Caco-2 (cell line): ENCODE results near the gene FUT2. TPM values are rescaled to one million over a fixed set of nuclear protein-coding genes. Genes with fewer than 3 reads are reported as not detected.
"Not testable (repeated sequence)": the region's sequence is repeated elsewhere in the genome, so short reads cannot be mapped to it uniquely, and the experiment has no call there.

ENCODE experiments used
- BruUV-seq: library from RNA; stranded (reverse); fragments of 400-500 nt; replicated peaks from 2 replicates; lab custom pipeline; 2021; lab: Mats Ljungman, UMichigan
- CTCF ChIA-PET: fragments of 300-600 bp; sonication (Branson Sonifier 250); formaldehyde crosslinking; loops from one replicate; lab custom pipeline; 2022; ENCODE audit warnings: antibody characterized with exemption; lab: Charles Lee
- POLR2A ChIA-PET: fragments of 300-600 bp; sonication (Branson Sonifier 250); formaldehyde crosslinking; loops from one replicate; lab custom pipeline; 2022; ENCODE audit warnings: antibody characterized with exemption; lab: Charles Lee
- DNase-seq, 2 experiments: peaks; one replicate each; pipeline versions ENCODE4 v3.0.0 to v3.0.0-alpha.2; 2020 to 2022
- H3K27me3 ChIP-seq: replicated peaks from 2 replicates; pipeline ENCODE4 v1.6.0; 2011; ENCODE audit warnings: low read length; ENCODE audit not compliant: control insufficient read depth, insufficient read depth
- H3K36me3 ChIP-seq: 2 replicates; pipeline ENCODE4 v1.5.1; 2011; ENCODE audit warnings: low read length; ENCODE audit not compliant: control insufficient read depth, insufficient read depth
- H3K4me1 ChIP-seq: fragments of 250-450 bp; sonication (Bioruptor Pico); 2 replicates; pipeline ENCODE4 v1.5.1; 2020; ENCODE audit warnings: mild to moderate bottlenecking
- H3K4me3 ChIP-seq: 2 replicates; pipeline ENCODE4 v1.5.1; 2011; ENCODE audit warnings: low read depth, mild to moderate bottlenecking, control low read depth, low read length
- H3K9me3 ChIP-seq: fragments of 250-450 bp; sonication (Bioruptor Pico); 2 replicates; pipeline ENCODE4 v1.5.1; 2020; ENCODE audit warnings: mild to moderate bottlenecking, moderate library complexity
- H3K27ac Mint-ChIP-seq: one replicate; pipeline ENCODE4 v1.8.0; 2022; ENCODE audit warnings: mixed read lengths; ENCODE audit not compliant: unreplicated experiment
- H3K27me3 Mint-ChIP-seq: one replicate; pipeline ENCODE4 v1.8.0; 2022; ENCODE audit warnings: mixed read lengths; ENCODE audit not compliant: insufficient read depth, unreplicated experiment
- H3K36me3 Mint-ChIP-seq: one replicate; pipeline ENCODE4 v1.8.0; 2022; ENCODE audit warnings: mild to moderate bottlenecking, mixed read lengths; ENCODE audit not compliant: insufficient read depth, unreplicated experiment
- H3K4me1 Mint-ChIP-seq: one replicate; pipeline ENCODE4 v1.8.0; 2022; ENCODE audit warnings: low read depth, mixed read lengths; ENCODE audit not compliant: unreplicated experiment
- H3K4me3 Mint-ChIP-seq: one replicate; pipeline ENCODE4 v1.8.0; 2022; ENCODE audit warnings: mild to moderate bottlenecking, moderate library complexity, mixed read lengths; ENCODE audit not compliant: unreplicated experiment
- H3K9me3 Mint-ChIP-seq: one replicate; pipeline ENCODE4 v1.8.0; 2022; ENCODE audit warnings: mixed read lengths; ENCODE audit not compliant: unreplicated experiment
- CTCF ChIP-seq, 2 experiments: fragments of 200-600 bp in 1 of 2; IDR thresholded peaks; 1 replicate in 1 of 2; 2 replicates in 1 of 2; pipeline versions ENCODE4 v1.5.1 to v1.8.0; 2011 to 2022; ENCODE audit warnings: antibody characterized with exemption in 1 of 2, control low read depth in 1 of 2, inconsistent platforms in 1 of 2, low read depth in 1 of 2, low read length in 1 of 2, mild to moderate bottlenecking in 1 of 2, moderate library complexity in 1 of 2; ENCODE audit not compliant: insufficient read depth in 1 of 2, severe bottlenecking in 1 of 2, unreplicated experiment in 1 of 2
- intact Hi-C: fragments of 100-400 bp; cut with micrococcal nuclease; formaldehyde crosslinking; loops from one replicate; pipeline ENCODE4 v1.10.0; 2022; ENCODE audit not compliant: unreplicated experiment
- total RNA-seq: library from RNA; stranded (reverse); gene quantifications from 2 replicates; pipeline ENCODE4 v1.2.3, GENCODE V29; 2022

Gene FUT2
- total RNA-seq, 1 experiment from 2014 or later, result 13.5 TPM

- intact Hi-C loops, result loop anchor here (5.0 kb wide), 1 partner anchor 34 kb away; no protein-coding TSS in a partner anchor
- H3K4me3 ChIP-seq, result no peak overlapping the region
- Mint-ChIP-seq H3K27ac (no peak overlapping the region), H3K4me1 (peaks cover 13% of the 10 kb centered on the region), H3K27me3 (no peaks in the 10 kb centered on the region), H3K4me3 (no peak overlapping the region), H3K9me3 (no peaks in the 10 kb centered on the region), H3K36me3 (no peaks in the 10 kb centered on the region)
- TF ChIP-seq CTCF (IDR thresholded peaks at IDR 0.05; ENCODE audit: insufficient read depth in 1 of 2, low read depth in 1 of 2, low read length in 1 of 2, severe bottlenecking in 1 of 2, unreplicated experiment in 1 of 2), result no peak
- no peaks in the 10 kb centered on the region for H3K9me3 ChIP-seq
- peaks cover 8% of the 10 kb centered on the region for H3K4me1 ChIP-seq
- no peaks in the 10 kb centered on the region for H3K27me3 ChIP-seq
- POLR2A ChIA-PET, result interaction anchor here (0.9 kb wide), 1 partner anchor 35 kb away, joined by 3 read pairs; no protein-coding TSS in a partner anchor
- no peak for DNase-seq
- no TSS peak for BruUV-seq
- CTCF ChIA-PET, result interaction anchor here (1.8 kb wide), 1 partner anchor 61 kb away, joined by 4 read pairs; no protein-coding TSS in a partner anchor
- no peaks in the 10 kb centered on the region for H3K36me3 ChIP-seq
Observed at GRCh38 chr19:48678201-48678600, 17.6 kb upstream of the FUT2 start.

GRCh38 chr19:48680006-48680405 is 15.8 kb upstream of the FUT2 start:
- H3K4me3 ChIP-seq, BruUV-seq, POLR2A ChIA-PET: not testable (repeated sequence)

GRCh38 chr19:48680436-48681126 is 15.2 kb upstream of the FUT2 start:
- Mint-ChIP-seq H3K4me3 (no peak overlapping the region), H3K27me3 (no peaks in the 10 kb centered on the region), H3K9me3 (no peaks in the 10 kb centered on the region), H3K27ac (no peak overlapping the region), H3K4me1 (peaks cover 12% of the 10 kb centered on the region), H3K36me3 (no peaks in the 10 kb centered on the region)
- Histone ChIP-seq H3K36me3 (no peaks in the 10 kb centered on the region), H3K4me1 (peaks cover 22% of the 10 kb centered on the region), H3K27me3 (no peaks in the 10 kb centered on the region), H3K4me3 (no peak overlapping the region), H3K9me3 (no peaks in the 10 kb centered on the region)
- no peak for DNase-seq
- BruUV-seq, result no TSS peak
- no peak for TF ChIP-seq CTCF (IDR thresholded peaks at IDR 0.05; ENCODE audit: insufficient read depth in 1 of 2, low read depth in 1 of 2, low read length in 1 of 2, severe bottlenecking in 1 of 2, unreplicated experiment in 1 of 2)
- ChIA-PET CTCF (no interaction called here), POLR2A (no interaction called here)
- intact Hi-C loops, result no loop called here

More at GRCh38 chr19:48680006-48680405, 15.8 kb upstream of the FUT2 start:
- H3K27ac Mint-ChIP-seq, DNase-seq, H3K36me3 ChIP-seq, intact Hi-C loops, H3K36me3 Mint-ChIP-seq, H3K9me3 ChIP-seq, H3K9me3 Mint-ChIP-seq, H3K4me3 Mint-ChIP-seq, H3K27me3 Mint-ChIP-seq, H3K27me3 ChIP-seq: not testable (repeated sequence)
- CTCF ChIA-PET, result interaction anchor here (0.6 kb wide), 1 partner anchor 56 kb away, joined by 4 read pairs; no protein-coding TSS in a partner anchor
- peaks cover 16% of the 10 kb centered on the region for H3K4me1 ChIP-seq
- peaks cover 13% of the 10 kb centered on the region for H3K4me1 Mint-ChIP-seq
